PFSK-1 (cell line): ENCODE results near the gene CDK6.

Experiments used
- FOXP2 ChIP-seq: optimal IDR thresholded peaks from 2 replicates; pipeline ENCODE3; 2011; ENCODE audit warnings: borderline replicate concordance, control low read depth, inconsistent platforms; ENCODE audit not compliant: insufficient read depth; ENCODE audit errors: extremely low read length, extremely low read depth
- POLR2AphosphoS5 ChIP-seq: IDR thresholded peaks from 2 replicates; pipeline ENCODE4 v1.6.1; 2012; ENCODE audit warnings: low read depth, mild to moderate bottlenecking, control low read depth, low read length, moderate library complexity
- REST ChIP-seq, 2 experiments: IDR thresholded peaks; 2 replicates each; pipeline versions ENCODE4 v1.6.1 to v1.8.0; 2011 to 2012; ENCODE audit warnings: low read depth in 2 of 2, low read length in 2 of 2, control low read depth in 1 of 2, inconsistent platforms in 1 of 2, mild to moderate bottlenecking in 1 of 2, moderate library complexity in 1 of 2; ENCODE audit not compliant: insufficient read depth in 1 of 2
- SIN3A ChIP-seq: IDR thresholded peaks from 2 replicates; pipeline ENCODE4 v1.6.1; 2012; ENCODE audit warnings: mild to moderate bottlenecking, low read length, moderate library complexity, borderline replicate concordance; ENCODE audit not compliant: insufficient read depth
- TAF1 ChIP-seq: IDR thresholded peaks from 2 replicates; pipeline ENCODE4 v1.6.1; 2012; ENCODE audit warnings: low read length, control low read depth, borderline replicate concordance; ENCODE audit not compliant: insufficient read depth

Gene CDK6

GRCh38 chr7:92629779-92630178 is 206.6 kb downstream of the CDK6 start:
- TF ChIP-seq REST (IDR thresholded peaks at IDR 0.05; ENCODE audit: insufficient read depth in 1 of 2, low read depth in 2 of 2, low read length in 2 of 2) (no peak), POLR2AphosphoS5 (no peak), FOXP2 (no peak), TAF1 (no peak), SIN3A (no peak)

GRCh38 chr7:92627956-92628355 is 208.4 kb downstream of the CDK6 start:
- no peak for TF ChIP-seq POLR2AphosphoS5
- TF ChIP-seq SIN3A: no peak
- no peak for TF ChIP-seq FOXP2
- TF ChIP-seq REST (IDR thresholded peaks at IDR 0.05; ENCODE audit: insufficient read depth in 1 of 2, low read depth in 2 of 2, low read length in 2 of 2): no peak
- TF ChIP-seq TAF1: no peak

GRCh38 chr7:92626281-92626809 is 210.0 kb downstream of the CDK6 start:
- TF ChIP-seq POLR2AphosphoS5 (no peak), TAF1 (no peak), FOXP2 (no peak)

GRCh38 chr7:92625617-92626016 is 210.8 kb downstream of the CDK6 start:
- no peak for TF ChIP-seq FOXP2
- no peak for TF ChIP-seq POLR2AphosphoS5
- no peak for TF ChIP-seq REST (IDR thresholded peaks at IDR 0.05; ENCODE audit: insufficient read depth in 1 of 2, low read depth in 2 of 2, low read length in 2 of 2)
- no peak for TF ChIP-seq TAF1

- TF ChIP-seq FOXP2 (no peak), TAF1 (no peak), REST (IDR thresholded peaks at IDR 0.05; ENCODE audit: insufficient read depth in 1 of 2, low read depth in 2 of 2, low read length in 2 of 2) (no peak), SIN3A (no peak), POLR2AphosphoS5 (no peak)
These were observed 211.9 kb downstream of the CDK6 start for GRCh38 chr7:92624298-92624996.
